IPS-20b (cell line): ENCODE data around the gene RFK.
"Not testable (repeated sequence)": the region's sequence is repeated elsewhere in the genome, so short reads cannot be mapped to it uniquely, and the experiment has no call there.

ENCODE experiments used
- H3K27ac ChIP-seq: one replicate; pipeline ENCODE4 v1.5.1; 2013; ENCODE audit warnings: low read length
- H3K27me3 ChIP-seq: 2 replicates; pipeline ENCODE4 v1.6.1; 2013; ENCODE audit warnings: mild to moderate bottlenecking, low read length, inconsistent platforms; ENCODE audit not compliant: insufficient read depth
- H3K36me3 ChIP-seq: 2 replicates; pipeline ENCODE4 v1.6.1; 2013; ENCODE audit warnings: low read depth, mild to moderate bottlenecking, inconsistent platforms, low read length, moderate library complexity; ENCODE audit not compliant: insufficient read depth
- H3K4me1 ChIP-seq: 2 replicates; pipeline ENCODE4 v1.6.1; 2013; ENCODE audit warnings: mild to moderate bottlenecking, control low read depth, inconsistent platforms, low read length, moderate library complexity; ENCODE audit not compliant: insufficient read depth
- H3K4me3 ChIP-seq: 2 replicates; pipeline ENCODE4 v1.5.1; 2013; ENCODE audit warnings: mild to moderate bottlenecking, low read length, inconsistent platforms
- H3K9ac ChIP-seq: 2 replicates; pipeline ENCODE4 v1.6.1; 2013; ENCODE audit warnings: low read depth, mild to moderate bottlenecking, inconsistent platforms, low read length, moderate library complexity
- H3K9me3 ChIP-seq: 2 replicates; pipeline ENCODE4 v1.6.1; 2013; ENCODE audit warnings: mild to moderate bottlenecking, low read depth, low read length, inconsistent platforms; ENCODE audit not compliant: insufficient read depth

Gene RFK

DNA sequence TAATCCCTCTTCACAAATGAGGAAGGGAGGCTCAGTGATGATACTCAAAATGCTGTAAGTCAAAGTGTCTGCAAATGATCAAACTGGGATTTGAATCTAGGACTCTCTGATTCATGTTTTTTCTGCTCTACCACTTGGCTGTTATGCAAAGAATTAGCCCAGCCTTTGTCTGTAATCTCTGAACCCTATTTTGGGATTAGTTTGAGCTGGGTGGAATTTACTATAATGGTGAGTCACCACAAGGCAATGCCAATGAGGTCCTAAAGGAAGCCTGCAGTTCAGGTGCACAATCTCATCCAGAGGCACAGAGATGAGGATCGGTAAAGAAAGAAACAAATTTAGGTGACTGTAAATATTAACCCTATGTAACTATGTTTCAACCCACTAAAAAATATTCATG is 29.2 kb downstream of the RFK start:
- Histone ChIP-seq H3K4me3 (no peak overlapping the region), H3K27me3 (no peaks in the 10 kb centered on the region), H3K9ac (no peak overlapping the region), H3K36me3 (no peaks in the 10 kb centered on the region), H3K4me1 (no peaks in the 10 kb centered on the region; the same call in 1 of the 2 replicates), H3K27ac (no peak overlapping the region), H3K9me3 (no peaks in the 10 kb centered on the region)

DNA sequence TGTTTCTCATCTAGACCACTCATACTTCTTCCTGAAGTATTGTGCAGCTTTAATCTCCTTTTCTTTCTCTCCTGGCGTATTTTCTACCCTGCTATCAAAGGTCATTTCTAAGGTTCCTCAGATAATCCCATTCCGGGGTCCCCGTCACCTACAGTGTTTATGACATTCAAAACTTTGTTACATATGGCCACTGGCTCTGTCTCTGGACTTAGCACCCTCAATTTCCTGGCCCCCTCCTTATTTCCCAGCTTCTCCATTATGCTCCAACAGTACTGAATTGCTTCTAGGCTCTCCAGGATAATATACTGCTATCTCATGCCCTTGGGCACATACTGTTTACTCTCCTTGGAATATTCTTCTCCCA is 31.2 kb downstream of the RFK start:
- Histone ChIP-seq H3K9me3 (no peaks in the 10 kb centered on the region), H3K4me3 (no peak overlapping the region), H3K36me3 (no peaks in the 10 kb centered on the region), H3K27ac (no peak overlapping the region), H3K27me3 (no peaks in the 10 kb centered on the region), H3K9ac (no peak overlapping the region), H3K4me1 (no peaks in the 10 kb centered on the region; the same call in 1 of the 2 replicates)

GRCh38 chr9:76362332-76363031 is 31.7 kb downstream of the RFK start:
- not testable (repeated sequence) for H3K4me1 ChIP-seq, H3K4me3 ChIP-seq, H3K9ac ChIP-seq, H3K36me3 ChIP-seq, H3K27me3 ChIP-seq, H3K9me3 ChIP-seq, H3K27ac ChIP-seq

GRCh38 chr9:76359766-76360165 is 34.5 kb downstream of the RFK start:
- no peak overlapping the region for H3K9ac ChIP-seq
- no peaks in the 10 kb centered on the region for H3K9me3 ChIP-seq
- H3K4me1 ChIP-seq = no peaks in the 10 kb centered on the region; the same call in 1 of the 2 replicates
- no peak overlapping the region for H3K4me3 ChIP-seq
- H3K27me3 ChIP-seq = no peaks in the 10 kb centered on the region
- no peaks in the 10 kb centered on the region for H3K36me3 ChIP-seq
- no peak overlapping the region for H3K27ac ChIP-seq

DNA sequence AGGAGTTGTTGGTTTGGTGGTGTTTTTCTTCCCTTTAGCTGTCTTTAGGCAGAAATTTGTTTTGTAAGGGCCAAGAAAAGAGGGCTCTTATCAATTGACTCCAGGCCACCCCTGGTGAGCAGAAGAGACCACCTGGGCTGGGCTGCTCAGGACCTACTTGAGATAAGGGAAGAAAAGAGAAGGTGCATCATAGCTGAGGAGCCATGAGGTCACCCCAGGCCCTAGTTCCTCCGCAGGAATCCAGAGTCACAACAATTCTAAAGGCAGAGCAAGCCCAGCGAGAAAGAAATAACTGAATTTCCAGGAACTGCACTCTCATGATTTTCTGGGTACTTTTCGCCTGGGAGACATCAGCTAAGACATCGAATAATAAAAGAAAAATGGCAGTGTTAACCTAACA is 34.9 kb downstream of the RFK start:
- no peaks in the 10 kb centered on the region for H3K36me3 ChIP-seq
- no peaks in the 10 kb centered on the region for H3K9me3 ChIP-seq
- no peaks in the 10 kb centered on the region; the same call in 1 of the 2 replicates for H3K4me1 ChIP-seq
- H3K9ac ChIP-seq = no peak overlapping the region
- no peak overlapping the region for H3K27ac ChIP-seq
- no peaks in the 10 kb centered on the region for H3K27me3 ChIP-seq
- H3K4me3 ChIP-seq = no peak overlapping the region

- H3K27ac ChIP-seq = no peak overlapping the region
- no peak overlapping the region for H3K9ac ChIP-seq
- no peaks in the 10 kb centered on the region for H3K9me3 ChIP-seq
- H3K4me1 ChIP-seq = no peaks in the 10 kb centered on the region; the same call in 1 of the 2 replicates
- H3K36me3 ChIP-seq = no peaks in the 10 kb centered on the region
- no peaks in the 10 kb centered on the region for H3K27me3 ChIP-seq
- no peak overlapping the region for H3K4me3 ChIP-seq
These were observed 35.5 kb downstream of the RFK start for GRCh38 chr9:76358628-76359280.

DNA sequence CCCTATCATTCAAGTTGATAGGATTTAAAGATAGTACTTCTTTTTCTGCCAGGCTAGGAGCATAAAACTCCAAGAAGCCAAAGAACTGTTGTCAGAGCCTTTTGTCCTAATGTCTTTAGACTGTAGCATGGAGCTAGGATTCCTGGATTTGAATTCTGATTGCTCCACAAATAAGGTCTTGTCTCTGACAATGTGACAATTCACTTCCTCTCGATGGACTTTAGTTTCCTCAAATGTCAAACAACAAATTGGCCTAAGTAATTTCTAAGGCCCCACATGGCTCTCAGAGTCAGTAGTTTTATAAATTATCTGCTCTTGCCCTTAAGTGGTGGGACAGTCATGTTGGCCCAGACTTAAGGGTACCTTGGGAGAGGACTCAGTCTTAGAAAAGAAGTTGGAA is 36.7 kb downstream of the RFK start:
- Histone ChIP-seq H3K9ac (no peak overlapping the region), H3K9me3 (no peaks in the 10 kb centered on the region), H3K36me3 (no peaks in the 10 kb centered on the region), H3K4me3 (no peak overlapping the region), H3K27me3 (no peaks in the 10 kb centered on the region), H3K4me1 (no peaks in the 10 kb centered on the region; the same call in 1 of the 2 replicates), H3K27ac (no peak overlapping the region)

DNA sequence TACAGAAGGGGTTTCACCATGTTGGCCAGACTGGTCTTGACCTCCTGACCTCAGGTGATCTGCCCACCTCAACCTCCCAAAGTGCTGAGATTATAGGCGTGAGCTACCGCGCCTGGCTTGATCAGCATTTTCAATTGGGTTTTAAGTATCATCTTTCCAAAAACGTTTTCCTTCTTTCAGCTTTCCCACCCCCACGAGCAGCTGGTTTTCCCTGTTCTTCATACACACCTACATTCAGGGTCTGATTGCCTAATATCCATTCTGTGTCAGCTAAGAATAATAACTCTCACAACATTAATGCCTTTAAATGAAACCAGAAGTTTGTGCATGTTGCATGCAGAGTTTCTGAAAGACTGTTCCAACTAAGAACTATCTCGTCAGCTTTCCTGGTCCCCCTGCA is 38.3 kb downstream of the RFK start:
- no peaks in the 10 kb centered on the region for H3K9me3 ChIP-seq
- H3K27ac ChIP-seq = no peak overlapping the region
- no peaks in the 10 kb centered on the region for H3K27me3 ChIP-seq
- H3K36me3 ChIP-seq = no peaks in the 10 kb centered on the region
- no peak overlapping the region for H3K9ac ChIP-seq
- no peak overlapping the region for H3K4me3 ChIP-seq
- no peaks in the 10 kb centered on the region for H3K4me1 ChIP-seq

DNA sequence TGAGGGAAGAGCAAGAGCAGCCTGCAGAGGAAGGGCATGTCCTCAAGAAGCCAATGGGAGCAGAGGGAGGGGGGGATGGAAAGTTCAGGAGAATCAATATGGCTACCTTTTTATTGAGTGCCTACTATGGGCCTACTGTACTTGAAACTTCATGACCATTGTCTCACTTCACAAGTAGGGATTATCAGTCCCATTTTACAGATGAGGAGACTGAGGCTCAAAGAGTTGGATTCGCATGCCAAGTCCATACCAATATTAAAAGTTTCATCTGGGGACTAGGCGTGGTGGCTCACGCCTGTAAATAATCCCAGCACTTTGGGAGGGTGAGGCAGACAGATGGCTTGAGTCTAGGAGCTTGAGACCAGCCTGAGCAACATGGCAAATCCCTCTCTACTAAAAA is 40.0 kb downstream of the RFK start:
- H3K4me3 ChIP-seq = no peak overlapping the region
- H3K9ac ChIP-seq = no peak overlapping the region
- H3K27ac ChIP-seq = no peak overlapping the region
- no peaks in the 10 kb centered on the region for H3K36me3 ChIP-seq
- no peaks in the 10 kb centered on the region for H3K9me3 ChIP-seq
- no peaks in the 10 kb centered on the region for H3K4me1 ChIP-seq
- H3K27me3 ChIP-seq = no peaks in the 10 kb centered on the region

- H3K9me3 ChIP-seq = no peaks in the 10 kb centered on the region
- no peak overlapping the region for H3K9ac ChIP-seq
- no peaks in the 10 kb centered on the region for H3K4me1 ChIP-seq
- no peak overlapping the region for H3K27ac ChIP-seq
- no peak overlapping the region for H3K4me3 ChIP-seq
- no peaks in the 10 kb centered on the region for H3K36me3 ChIP-seq
- H3K27me3 ChIP-seq = no peaks in the 10 kb centered on the region
These were observed 40.9 kb downstream of the RFK start for GRCh38 chr9:76353280-76353679.

DNA sequence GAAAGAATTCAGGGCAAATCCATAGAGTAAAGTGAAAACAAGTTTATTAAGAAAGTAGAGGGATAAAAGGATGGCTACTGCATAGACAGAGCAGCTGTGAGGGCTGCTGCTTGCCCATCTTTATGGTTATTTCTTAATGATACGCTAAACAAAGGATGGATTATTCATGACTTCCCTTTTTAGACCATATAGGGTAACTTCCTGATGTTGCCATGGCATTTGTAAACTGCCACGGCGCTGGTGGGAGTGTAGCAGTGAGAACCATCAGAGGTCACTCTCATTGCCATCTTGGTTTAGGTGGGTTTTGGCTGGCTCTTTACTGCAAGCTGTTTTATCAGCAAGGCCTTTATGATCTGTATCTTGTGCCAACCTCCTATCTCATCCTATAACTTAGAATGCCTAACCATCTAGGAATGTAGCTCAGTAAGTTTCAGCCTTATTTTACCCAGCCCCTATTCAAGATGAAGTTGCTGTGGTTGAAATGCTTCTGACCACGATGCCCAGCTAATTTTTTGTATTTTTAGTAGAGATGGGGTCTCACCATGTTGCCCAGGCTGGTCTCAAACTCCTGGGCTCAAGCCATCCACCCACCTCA is 42.1 kb downstream of the RFK start:
- H3K4me3 ChIP-seq = no peak overlapping the region
- no peaks in the 10 kb centered on the region for H3K27me3 ChIP-seq
- H3K4me1 ChIP-seq = no peaks in the 10 kb centered on the region
- H3K9me3 ChIP-seq = no peaks in the 10 kb centered on the region
- H3K9ac ChIP-seq = no peak overlapping the region
- H3K27ac ChIP-seq = no peak overlapping the region
- no peaks in the 10 kb centered on the region for H3K36me3 ChIP-seq

DNA sequence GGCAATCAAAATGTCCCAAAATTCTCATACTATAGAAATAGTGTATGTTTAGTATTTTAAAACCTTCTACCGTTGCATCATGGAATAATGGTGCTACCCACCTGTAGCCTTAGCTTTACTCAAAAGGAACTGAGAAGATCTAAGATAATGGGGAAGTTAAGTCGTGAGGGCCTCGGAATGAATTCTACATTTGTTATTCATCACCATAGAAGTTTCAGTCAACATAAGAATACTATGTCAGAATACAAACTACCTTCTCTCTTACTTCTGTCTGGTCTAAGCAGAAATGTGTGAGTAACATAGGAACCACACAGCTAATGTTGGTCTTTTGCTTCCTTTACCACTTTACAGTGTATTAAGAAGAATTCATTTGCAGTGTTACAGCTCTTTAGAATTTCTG is 43.2 kb downstream of the RFK start:
- Histone ChIP-seq H3K4me1 (no peaks in the 10 kb centered on the region), H3K9ac (no peak overlapping the region), H3K27ac (no peak overlapping the region), H3K27me3 (no peaks in the 10 kb centered on the region), H3K4me3 (no peak overlapping the region), H3K9me3 (no peaks in the 10 kb centered on the region), H3K36me3 (no peaks in the 10 kb centered on the region)
